NCI-H1930 (cell line): Measurements from ENCODE around the gene SP110.
"Not testable (repeated sequence)": the region's sequence is repeated elsewhere in the genome, so short reads cannot be mapped to it uniquely, and the experiment has no call there.

ENCODE experiments used
- DNase-seq, 2 experiments: peaks; one replicate each; lab custom pipeline; 2025; lab: John Stamatoyannopoulos, UW

The SP110 gene

GRCh38 chr2:230124757-230125431 is 94.9 kb downstream of the SP110 start:
- no peak for DNase-seq

- no peak for DNase-seq
Observed at GRCh38 chr2:230124235-230124634, 95.5 kb downstream of the SP110 start.

- not testable (repeated sequence) for DNase-seq
Observed at GRCh38 chr2:230120376-230120775, 99.4 kb downstream of the SP110 start.

GRCh38 chr2:230119827-230120226 is 100.0 kb downstream of the SP110 start:
- DNase-seq = not testable (repeated sequence)
